Stimulated activated CD8-positive, alpha-beta memory T cell treated with anti-CD3 and anti-CD28 coated beads, Interleukin-7, amount 100 ng/mL, for 1 hour (primary cell): ENCODE data around the gene ZNF414.
"Not testable (repeated sequence)": the region's sequence is repeated elsewhere in the genome, so short reads cannot be mapped to it uniquely, and the experiment has no call there.

Source experiments
- DNase-seq, 2 donors: peaks; one replicate each; pipeline ENCODE4 v3.0.0-alpha.2; 2020; ENCODE audit warnings: low read depth in 2 of 2

ZNF414 gene

DNA sequence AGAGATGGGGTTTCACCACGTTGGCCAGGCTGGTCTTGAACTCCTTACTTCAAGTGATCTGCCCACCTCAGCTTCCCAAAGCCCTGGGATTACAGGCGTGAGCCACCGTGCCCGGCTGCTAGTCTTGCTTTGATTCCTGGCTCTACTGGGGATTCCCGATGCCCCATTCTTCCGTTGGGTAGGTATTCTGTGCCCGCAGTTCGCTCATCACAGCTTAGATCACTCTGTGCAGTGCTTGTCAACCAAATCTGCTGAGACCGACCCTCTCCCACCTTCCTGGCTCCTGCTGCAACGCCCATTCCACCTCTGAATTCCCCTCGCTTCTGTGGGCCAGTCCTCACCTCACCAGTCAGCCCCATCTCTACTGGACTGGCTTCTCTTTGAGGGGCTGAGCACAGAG is 4.6 kb upstream of the ZNF414 start:
- DNase-seq, result no peak

DNA sequence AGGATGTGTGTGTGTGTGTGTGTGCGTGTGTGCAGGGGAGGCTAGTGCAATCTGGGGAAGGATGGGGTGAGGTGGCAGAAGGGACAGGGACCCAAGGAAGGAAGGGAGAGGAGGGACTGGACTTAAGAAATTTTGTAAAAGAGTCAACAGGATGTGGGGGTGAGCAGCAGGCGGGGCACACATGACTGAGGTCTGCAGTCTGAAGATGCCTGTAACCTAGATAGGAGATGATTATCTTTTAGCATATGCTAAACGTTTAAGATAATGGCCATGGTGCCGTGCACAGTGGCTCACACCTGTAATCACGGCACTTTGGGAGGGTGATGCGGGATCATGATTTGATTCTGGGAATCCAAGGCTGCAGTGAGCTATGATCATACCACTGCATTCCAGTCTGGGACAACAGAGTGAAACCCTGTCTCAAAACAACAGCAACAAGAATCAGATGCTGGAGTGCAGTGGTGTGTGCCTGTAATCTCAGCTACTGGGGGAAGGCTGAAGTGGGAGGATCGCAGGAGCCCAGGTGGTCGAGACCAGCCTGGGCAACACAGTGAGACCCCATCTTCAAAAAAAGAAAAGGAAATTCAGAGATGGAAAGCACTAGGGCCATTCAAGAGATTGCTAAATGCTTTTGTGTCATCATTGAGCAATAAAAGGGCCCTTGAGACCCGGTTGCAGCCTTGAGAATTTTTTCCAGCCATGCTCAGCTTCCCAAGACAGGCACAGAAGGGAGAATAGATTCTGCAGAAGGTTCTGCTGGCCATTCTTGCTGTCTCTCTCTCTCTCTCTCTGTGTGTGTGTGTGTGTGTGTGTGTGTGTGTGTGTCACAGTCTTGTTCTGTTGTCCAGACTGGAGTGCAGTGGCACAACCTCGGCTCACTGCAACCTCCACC is 3.8 kb upstream of the ZNF414 start:
- DNase-seq, result peak; percentile 17 to 22

DNA sequence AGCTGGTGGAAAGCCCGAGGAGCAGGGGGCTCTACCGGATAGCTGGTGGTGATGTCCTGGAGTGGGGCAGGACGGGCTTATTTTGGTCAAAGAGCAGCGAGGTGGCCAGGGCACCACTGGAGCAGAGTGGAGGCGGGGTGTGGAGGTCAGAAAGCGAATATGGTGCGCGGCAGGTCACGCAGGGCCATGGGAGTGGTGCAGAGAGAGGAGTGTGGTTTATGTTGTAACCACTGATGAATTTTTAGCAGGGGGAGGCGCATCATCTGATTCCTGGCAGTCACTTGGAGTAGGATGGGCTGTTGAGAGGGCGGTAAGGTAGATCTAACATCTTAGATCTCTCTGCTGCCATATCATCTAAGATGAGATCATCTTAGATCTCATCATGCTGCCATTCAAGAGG is 1.4 kb upstream of the ZNF414 start:
- peak in 1 of 2 donors; percentile 31 for DNase-seq

DNA sequence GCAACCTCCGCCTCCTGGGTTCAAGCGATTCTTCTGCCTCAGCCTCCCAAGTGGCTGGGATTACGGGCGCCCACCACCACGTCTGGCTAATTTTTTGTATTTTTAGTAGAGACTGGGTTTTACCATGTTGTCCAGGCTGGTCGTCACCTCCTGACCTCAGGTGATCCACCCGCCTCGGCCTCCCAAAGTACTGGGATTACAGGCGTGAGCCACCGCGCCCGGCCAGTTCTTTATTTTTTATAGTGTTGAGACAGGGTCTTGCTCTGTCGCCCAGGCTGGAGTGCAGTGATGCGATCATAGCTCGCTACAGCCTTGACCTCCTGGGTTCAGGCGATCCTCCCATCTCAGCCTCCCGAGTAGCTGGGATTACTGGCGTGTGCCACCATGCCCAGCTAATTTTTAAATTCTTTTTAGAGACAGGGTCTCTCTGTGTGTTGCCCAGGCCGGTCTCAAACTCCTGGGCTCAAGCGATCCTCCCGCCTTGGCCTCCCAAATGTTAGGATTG is 590 bp upstream of the ZNF414 start:
- DNase-seq, result not testable (repeated sequence)

DNA sequence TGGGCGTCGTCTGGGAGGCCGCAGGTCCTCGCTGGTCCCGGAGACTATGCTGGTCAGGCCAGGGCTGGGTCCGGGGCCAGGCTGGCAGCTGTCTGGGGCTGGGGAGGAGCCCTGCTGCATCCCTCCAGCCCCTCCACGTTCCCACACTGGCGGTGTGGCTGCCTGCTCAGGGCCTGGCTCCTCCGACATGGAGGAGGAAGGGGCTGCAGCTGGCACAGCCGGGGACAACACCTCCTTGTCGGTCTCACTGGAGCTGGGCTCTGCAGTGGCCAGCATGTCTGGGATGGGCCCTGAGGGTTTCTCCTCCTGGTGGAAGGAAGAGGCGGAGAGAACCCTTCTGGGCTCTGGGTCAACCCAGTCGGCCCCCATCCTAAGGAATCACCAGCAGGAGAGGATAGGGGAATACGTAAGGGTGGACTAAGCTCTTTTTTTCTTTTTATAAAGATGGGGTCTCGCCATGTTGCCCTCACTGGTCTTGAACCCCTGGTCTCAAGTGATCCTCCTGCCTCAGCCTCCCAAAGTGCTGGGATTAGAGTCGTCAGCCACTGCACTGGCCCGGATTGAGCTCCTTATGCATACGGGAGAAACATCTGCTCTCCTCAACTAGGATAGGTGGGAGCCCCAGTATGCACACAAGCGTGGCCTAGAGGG is 806 bp downstream of the ZNF414 start:
- no peak for DNase-seq

DNA sequence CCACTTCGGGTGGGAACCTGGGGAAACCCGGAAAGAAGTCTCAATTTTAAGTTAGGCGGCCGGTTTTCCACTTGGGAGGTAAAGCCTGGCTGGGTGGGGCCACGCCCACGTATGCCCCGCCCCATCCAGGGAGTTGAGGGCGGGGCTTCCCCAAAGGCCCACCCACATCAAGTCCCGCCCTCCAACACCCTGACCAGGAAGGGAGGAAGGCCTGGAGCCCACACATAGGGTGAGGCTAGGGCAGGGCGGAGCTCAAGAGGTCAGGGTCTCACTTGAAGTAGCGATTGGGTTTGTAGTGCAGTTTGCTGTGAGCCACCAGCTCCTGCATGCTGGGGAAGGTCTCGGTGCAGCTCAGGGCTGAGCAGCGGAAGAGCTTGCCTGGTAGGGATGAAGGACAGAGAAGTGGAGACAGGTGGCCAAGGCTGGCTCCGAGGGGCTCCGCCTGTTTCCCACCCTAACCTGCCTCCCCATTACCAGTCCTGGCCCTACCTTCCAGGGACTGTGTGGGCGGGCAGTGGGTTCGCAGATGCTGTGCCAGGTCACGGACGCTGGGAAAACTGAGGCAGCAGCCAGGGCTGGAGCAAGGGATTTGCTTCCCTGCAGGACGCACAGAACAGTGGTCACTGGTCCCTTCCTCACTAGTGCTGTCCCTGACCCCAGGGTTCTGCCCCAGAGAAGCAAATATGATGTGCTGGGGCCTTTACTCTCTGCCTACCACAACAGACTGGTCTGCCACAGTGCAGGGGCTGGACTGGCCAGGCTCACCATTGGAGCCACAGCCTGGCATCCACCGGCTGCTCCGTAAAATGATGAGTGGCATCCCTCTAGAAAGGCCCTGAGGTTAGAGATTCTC is 1.6 kb downstream of the ZNF414 start:
- DNase-seq, result no peak

DNA sequence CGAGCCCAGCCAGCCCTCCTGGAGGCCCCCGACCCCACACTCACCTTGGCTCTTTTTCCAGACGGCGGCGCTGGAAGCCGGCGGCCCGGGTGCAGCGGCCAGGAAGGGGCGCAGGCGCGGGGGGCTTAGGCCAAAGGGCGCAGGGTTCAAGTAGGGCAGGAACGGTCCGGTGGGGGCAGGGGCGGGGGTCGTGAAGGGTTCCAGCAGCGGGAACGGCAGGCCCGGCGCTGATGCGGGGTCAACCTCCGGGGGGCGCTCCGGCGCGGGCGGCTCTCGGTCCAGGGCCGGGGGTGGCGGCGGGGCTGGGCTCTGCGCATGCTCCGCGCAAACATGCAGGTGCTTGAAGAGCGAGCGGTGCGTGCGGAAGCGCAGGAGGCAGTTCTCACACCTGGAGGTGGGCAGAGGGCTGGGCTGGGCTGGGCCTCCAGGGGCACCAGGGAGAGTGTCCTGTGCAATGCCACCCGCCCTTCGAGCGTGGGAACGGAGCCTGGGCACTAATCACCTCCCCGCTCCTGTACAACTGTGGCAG is 2.3 kb downstream of the ZNF414 start:
- no peak for DNase-seq

DNA sequence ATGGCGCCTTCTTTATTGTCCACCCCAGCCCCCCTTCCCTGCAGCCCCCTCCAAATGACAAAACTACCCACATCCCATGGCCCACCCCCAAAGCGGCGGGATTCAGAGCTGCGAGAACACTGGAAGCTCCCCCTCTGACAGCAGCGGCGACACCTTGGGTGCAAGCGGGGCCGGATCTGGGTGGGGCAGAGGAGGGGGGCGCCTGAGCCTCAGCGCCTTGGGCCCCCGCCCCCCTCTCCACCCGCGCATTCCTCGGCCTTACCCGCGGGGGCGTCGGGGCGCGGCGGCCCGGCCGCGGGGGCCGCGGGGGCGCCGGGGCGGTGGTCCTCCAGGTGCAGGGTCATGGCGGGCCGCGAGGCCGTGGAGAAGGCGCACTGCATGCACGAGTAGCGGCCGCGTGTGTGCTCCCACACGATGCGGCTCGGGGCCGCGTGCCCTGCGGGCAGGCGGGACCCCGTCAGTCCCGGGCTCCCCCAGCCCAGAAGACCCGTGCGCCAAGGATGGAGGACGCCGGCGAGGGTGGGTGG is 3.3 kb downstream of the ZNF414 start:
- DNase-seq, result no peak

DNA sequence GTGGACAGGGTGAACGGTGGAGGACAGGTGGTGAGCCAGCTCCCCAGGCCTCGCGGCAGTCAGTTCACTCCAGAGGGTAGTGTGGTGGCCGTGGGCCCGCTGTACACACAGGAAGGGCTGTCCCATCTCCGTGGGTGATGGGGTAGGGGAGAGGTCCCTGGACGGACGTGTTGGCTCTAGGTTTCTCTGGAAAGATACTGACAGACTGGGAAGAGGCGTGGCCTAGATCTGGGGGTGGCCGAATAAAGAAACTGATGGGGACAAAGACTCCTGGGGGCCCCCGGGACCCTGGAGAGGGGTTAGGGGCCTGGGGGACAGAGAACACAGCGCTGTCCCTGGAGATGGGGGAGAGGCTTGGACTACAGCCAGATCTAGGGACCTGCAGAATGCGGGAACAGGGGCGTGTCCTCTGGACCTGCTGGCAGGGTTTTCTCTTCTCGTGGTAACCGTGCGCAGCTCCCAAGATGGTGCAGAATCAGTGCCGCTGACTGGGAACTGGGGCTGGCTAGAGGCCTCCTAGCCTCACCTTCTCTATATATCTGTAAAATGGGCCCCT is 7.5 kb downstream of the ZNF414 start:
- no peak for DNase-seq

DNA sequence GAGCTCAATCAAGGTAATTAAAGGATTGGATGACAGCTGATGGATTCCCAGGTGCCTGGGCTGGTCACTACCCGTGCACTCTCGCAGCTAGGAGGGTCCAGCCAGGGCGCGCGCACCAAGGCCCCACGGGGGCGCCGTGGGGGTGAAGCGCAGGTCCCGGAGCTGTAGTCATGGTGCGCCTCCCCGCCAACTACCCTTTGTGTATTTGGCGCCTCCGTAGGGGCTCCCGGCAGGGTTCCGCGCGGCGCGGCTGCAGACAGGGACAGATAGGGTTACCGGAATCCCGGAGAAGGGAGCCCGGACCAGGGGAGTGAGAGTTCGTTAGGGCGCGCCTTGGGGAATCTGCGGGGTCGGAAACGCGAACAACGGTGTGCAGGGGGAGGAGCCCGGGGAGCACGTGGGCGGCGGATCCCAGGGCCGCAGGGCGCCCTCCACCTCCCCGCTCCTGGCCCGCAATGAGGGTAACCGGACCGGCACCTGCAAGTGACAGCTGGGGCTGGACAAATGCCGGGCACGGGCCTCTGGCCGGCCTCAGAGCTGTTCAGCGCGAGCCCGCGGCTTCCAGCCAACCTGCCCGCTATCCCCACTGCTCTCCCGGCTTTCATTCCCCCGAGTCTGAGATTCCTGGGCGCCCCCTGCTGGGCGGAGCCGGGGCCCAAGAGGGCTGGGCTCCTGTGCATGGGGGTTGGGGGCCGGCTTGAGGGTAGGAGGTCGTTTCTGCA is 8.1 kb downstream of the ZNF414 start:
- peak; percentile 38 to 56 for DNase-seq

DNA sequence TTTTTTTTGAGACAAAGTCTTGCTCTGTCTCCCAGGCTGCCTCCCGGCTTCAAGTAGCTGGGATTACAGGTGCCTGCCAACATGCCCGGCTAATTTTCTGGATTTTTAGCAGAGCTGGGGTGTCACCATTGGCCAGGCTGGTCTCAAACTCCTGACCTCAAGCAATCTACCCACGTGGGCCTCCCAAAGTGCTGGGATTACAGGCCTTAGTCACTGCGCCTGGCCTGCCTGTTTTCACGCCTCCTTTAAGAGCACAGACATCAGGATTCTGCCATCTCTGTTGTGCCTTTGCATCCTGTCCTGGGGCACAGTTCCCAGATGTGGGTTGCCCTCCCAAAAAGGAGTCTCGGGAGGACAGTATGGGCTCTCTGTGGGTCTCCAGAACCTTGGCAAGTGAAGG is 9.0 kb downstream of the ZNF414 start:
- DNase-seq, result no peak

DNA sequence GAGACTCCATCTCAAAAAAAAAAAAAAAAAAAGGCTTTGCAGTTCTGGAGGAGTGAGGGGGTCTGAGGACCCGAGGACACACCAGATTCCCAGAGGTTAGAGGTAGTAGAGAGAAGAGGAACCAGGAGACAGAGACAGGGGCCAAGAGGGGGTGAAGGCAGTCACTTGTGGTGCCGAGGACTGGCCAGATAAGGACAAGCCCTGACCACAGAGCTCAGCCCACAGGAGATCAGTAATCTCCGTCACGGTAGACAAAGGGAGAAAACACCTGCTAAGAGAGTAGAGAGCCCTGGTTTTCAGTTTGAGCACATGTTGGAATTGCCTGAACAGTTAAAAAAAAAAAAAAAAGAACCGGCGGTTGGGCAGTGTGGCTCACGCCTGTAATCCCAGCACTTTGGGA is 9.8 kb downstream of the ZNF414 start:
- no peak for DNase-seq

DNA sequence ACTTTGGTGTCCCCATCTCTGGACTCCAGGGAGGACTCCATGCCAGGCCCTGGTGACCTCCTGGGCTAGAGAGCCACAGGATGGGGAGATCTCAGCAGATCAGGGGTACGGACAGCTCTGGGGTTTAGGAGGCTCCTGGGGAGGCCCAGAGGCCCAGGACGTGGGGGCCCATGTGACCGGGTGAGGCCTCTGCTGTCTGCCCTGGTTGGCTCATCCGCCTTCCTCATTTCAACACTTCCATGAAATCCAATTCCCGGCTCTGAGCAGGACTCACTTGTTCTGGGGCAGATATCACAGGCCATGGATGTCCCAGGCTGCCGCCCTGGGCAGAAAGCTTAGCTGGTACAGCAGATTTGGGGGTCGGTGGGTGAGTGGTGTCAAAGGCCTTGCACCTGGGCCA is 10.5 kb downstream of the ZNF414 start:
- no peak for DNase-seq

DNA sequence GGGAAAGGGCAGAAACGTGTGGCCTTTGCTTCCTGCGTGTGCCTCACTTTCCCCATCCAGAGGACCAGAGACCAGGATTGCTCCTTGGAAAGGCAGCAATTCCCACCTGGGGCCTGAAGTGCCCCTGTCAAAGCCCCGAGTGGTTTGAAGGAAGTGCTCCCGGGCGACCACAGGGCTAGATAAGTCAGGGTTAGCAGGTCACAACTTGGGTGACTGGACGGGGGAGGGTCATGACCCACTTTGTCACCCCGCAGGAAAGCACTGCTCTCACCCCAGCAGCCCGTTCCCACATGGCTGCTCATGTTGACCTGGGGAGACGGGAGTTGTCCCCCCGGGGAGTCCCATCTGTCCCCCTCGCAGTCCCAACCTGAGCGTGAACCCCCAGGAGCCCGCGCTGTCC is 12.0 kb downstream of the ZNF414 start:
- DNase-seq, result no peak

DNA sequence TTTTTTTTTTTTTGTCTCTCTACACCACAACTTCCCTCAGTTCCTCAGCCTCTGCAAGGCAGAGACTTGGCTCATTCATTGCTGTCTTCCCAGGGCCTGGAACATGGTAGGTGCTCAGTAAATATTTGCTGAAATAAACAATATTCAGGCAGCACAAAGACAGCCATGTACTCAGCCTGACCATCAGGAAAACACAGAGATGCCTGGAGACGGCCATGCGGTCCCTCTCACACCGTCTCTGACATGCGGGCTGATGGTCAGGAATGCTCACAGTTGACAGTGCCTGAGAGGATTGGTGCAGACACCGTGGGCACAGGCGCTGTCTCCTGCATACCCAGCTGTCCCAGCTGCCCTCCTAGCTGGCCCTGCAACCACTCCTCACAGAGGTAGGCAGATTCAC is 12.5 kb downstream of the ZNF414 start:
- DNase-seq, result no peak

DNA sequence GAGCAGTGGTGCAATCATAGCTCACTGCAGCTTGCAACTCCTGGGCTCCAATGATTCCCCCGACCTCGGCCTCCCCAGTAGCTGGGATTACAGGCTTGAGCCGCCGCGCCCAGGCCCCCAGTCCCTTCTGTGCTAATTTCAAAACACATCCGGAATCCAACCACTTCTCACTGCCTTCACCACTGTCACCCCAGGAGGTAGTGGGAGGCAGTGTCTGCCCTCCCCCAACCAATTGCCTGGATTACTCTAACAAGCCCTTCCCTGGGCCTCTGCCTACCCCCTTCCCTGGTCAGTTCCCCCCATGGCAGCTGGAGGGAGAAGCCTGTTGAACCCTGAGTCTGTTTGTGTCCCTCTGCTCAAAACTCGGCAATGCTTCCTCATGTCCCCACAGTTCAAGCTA is 13.8 kb downstream of the ZNF414 start:
- DNase-seq, result no peak

DNA sequence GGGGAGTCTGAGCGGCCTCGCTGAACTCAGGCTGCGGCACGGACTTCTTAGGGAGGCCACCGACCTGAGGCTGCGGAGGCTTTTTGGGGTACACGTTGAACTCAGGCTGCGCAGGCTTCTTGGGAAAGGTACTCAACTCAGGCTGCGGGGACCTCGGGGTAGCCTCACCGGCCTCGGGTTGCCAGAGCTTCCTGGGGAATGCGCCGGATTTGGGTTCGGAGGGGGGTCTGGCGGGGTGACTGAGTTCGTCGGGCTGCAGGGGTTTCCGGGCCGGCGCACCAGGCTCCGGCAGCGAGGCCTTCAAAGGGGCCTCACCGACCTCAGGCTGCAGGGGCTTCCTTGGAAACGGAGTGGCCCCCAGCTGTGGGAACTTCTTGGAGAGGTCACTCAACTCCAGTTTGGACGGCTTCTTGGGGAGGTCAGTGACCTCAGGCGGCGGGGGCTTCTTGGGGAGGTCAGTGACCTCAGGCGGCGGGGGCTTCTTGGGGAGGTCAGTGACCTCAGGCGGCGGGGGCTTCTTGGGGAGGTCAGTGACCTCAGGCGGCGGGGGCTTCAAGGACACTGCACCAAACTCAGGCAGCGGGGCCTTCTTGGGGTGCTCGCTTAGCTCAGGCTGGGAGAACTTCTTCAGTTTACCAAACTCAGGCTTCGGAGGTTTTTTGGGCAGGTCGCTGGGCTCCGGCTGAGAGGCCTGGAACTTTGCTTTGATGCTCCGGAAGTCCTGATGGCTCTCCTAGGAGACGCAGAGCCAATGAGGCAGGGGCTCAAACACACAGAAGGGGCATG is 14.7 kb downstream of the ZNF414 start:
- no peak for DNase-seq

DNA sequence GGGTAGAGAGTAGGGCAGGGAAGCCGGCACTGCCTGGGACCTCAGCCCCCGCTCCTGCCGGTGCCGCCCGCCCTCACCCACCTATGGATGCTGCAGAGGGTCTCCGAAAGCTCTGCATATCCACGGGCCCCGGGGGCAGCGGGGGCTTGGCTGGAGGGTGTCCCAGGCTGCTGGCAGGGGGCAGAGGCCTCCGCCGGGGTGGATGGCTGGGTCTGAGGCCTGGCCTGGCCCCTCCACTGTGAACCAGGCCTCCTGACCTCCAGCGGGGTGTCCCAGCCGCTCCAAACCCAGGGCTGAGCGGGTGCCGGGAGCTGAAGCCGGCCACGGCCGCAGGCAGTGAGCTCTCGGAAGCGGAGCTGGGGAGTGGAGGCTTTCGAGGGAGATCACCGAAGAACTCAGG is 15.7 kb downstream of the ZNF414 start:
- DNase-seq, result no peak

DNA sequence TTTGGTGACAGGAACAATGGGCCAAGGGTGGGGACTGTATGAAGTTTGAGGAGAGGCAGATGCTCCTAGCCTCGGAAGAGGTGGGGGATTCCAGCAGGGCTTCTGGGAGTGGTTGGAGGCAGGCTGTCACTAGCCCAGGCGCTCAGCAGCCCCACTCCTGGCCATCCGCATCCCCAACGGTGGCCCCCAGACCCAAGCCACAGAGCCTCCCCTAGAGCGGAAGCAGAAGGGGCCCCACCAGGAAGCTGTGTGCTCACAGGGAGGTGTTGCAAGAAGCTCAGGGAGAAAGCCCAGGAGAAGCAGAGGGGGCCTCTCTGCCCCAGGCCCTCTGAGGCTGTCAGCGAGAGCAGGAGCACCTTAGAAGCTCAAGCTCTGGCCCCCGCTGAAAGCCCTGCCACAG is 19.8 kb downstream of the ZNF414 start:
- DNase-seq, result no peak

DNA sequence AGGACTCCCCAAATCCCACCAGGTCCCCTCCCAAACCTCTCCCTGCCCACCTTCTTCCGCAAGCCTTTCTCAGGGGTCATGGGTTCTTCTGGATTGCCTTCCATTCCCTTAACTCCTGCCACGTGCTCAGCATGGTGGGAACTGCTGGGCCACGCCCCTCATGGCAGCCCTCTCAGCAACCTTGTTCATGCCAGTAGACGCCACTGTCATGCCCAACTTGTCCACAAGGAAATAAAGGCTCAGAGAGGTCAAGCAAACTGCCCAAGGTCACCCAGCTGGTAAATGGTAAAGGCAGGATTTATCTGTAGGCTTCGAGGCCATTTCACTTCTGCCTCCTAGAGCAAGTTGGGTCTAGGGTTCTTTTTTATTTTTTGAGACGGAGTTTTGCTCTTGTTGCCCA is 22.4 kb downstream of the ZNF414 start:
- no peak for DNase-seq
